Dendritic cell treated with granulocyte-macrophage colony-stimulating factor and Interleukin-4, amounts not matched to agents 40 ng/mL and 50 ng/mL, for 4 days (primary cell): ENCODE data around the gene ACP6.
A peak's percentile ranks its signal among the peaks of the same experiment; 100 is the strongest.

Experiments used
- H3K27ac Mint-ChIP-seq: one replicate; pipeline ENCODE4 v1.8.0; 2022; ENCODE audit warnings: mild to moderate bottlenecking, mixed read lengths
- H3K27me3 Mint-ChIP-seq: one replicate; pipeline ENCODE4 v1.8.0; 2022; ENCODE audit warnings: mild to moderate bottlenecking, mixed read lengths
- H3K36me3 Mint-ChIP-seq: one replicate; pipeline ENCODE4 v1.8.0; 2022; ENCODE audit warnings: low read depth, mixed read lengths
- H3K4me1 Mint-ChIP-seq: one replicate; pipeline ENCODE4 v1.8.0; 2022; ENCODE audit warnings: low read depth, mixed read lengths
- H3K4me3 Mint-ChIP-seq: one replicate; pipeline ENCODE4 v1.8.0; 2022; ENCODE audit warnings: mild to moderate bottlenecking, moderate library complexity, mixed read lengths
- H3K9me3 Mint-ChIP-seq: one replicate; pipeline ENCODE4 v1.8.0; 2022; ENCODE audit warnings: mixed read lengths
- intact Hi-C: fragments of 100-400 bp; cut with micrococcal nuclease; formaldehyde crosslinking; loops from one replicate; pipeline ENCODE4 v1.15.0; 2022

ACP6 gene

DNA sequence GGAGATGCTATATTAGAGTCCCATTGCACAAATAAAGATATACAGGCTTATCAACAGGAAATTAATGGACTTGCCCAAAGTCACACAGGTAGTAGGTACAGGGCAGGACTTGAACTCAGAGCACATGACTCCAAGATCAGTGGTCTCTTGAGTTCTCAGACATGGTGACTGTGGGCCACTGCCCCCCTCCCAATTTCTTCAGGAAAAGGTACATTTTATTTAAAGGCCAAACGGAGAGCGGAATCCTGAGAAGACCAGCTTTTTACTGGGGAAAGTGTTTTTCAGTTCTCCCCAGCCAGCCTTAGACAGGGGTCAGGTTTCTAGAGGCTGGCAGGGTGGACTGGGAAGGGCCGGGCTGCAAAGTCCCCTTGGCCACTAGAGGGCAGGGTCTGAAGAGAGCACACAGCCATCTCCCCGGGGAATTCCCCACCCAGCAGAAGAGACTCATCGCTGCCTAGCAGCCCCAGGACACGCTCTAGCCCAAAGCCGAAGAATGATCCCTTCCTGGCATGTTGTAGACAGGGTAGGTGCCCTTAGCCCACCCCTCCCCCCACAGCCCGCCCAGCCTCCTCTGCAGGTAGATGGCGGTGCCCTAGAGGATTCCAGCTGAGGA lies 29.7 kb downstream of the ACP6 start:
- H3K27me3 Mint-ChIP-seq: no peaks in the 10 kb centered on the region
- peaks cover 63% of the 10 kb centered on the region for H3K4me1 Mint-ChIP-seq
- no peaks in the 10 kb centered on the region for H3K9me3 Mint-ChIP-seq
- peak overlapping the region; percentile 64 for H3K27ac Mint-ChIP-seq
- no peak overlapping the region for H3K4me3 Mint-ChIP-seq
- intact Hi-C loops: loop anchor here (1.0 to 2.0 kb wide), 2 partner anchors 14 to 31 kb away; no protein-coding TSS in a partner anchor
- peaks cover 11% of the 10 kb centered on the region for H3K36me3 Mint-ChIP-seq

DNA sequence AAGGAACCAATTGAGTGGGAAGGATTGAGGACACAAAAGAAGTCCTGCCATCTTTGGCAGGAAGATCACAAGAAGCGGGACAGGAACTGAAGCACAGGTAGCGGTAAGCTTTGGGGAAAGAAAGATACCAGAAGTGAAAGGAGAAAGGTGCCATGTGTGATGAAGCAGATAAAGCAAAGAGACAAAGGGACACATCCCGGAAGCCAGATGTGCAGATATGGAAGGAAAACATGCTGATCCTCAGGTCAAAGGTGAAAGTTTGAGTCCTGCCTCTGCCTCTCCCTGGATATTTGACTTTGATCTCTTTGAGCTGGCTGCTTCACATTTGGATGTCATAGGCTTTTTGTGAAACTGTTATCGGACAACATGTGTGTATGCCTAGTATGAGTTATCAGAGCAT lies 34.0 kb downstream of the ACP6 start:
- no peaks in the 10 kb centered on the region for H3K9me3 Mint-ChIP-seq
- H3K27me3 Mint-ChIP-seq: no peaks in the 10 kb centered on the region
- peaks cover 83% of the 10 kb centered on the region for H3K4me1 Mint-ChIP-seq
- H3K4me3 Mint-ChIP-seq: no peak overlapping the region
- intact Hi-C loops: no loop called here
- H3K27ac Mint-ChIP-seq: peak overlapping the region; percentile 88
- peaks cover 9% of the 10 kb centered on the region for H3K36me3 Mint-ChIP-seq

DNA sequence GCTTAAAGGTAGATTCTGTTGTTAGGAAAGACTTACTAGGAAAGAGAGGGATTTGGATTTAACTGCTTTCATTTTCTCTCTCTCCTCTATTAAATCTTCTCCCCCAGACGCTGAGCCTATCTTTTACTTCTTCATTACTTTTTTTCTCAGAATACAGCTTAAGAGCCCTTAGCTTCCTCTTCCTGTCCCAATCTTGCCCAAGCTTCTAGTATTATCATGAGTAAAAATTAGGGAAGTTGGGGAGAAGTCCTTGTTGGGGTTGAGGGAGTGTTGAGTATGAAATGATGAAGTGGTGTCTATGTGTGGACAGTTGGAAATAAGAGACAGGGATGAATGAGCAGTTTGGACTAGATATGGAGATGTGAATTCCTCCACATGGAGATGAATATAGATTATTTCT lies 35.0 kb downstream of the ACP6 start:
- H3K4me3 Mint-ChIP-seq: peak overlapping the region; percentile 24

GRCh38 chr1:147634645-147635044 lies 35.7 kb downstream of the ACP6 start:
- Mint-ChIP-seq H3K27me3 (no peaks in the 10 kb centered on the region), H3K9me3 (no peaks in the 10 kb centered on the region), H3K27ac (peak overlapping the region; percentile 88), H3K36me3 (peaks cover 9% of the 10 kb centered on the region), H3K4me1 (peaks cover 90% of the 10 kb centered on the region), H3K4me3 (peak overlapping the region; percentile 24)
- intact Hi-C loops: loop anchor here (2.0 kb wide), 1 partner anchor 36 kb away; no protein-coding TSS in a partner anchor

More for the DNA sequence above, 35.0 kb downstream of the ACP6 start:
- intact Hi-C loops: loop anchor here (2.0 kb wide), 1 partner anchor 37 kb away; no protein-coding TSS in a partner anchor
- Mint-ChIP-seq H3K4me1 (peaks cover 88% of the 10 kb centered on the region), H3K36me3 (peaks cover 9% of the 10 kb centered on the region), H3K9me3 (no peaks in the 10 kb centered on the region), H3K27me3 (no peaks in the 10 kb centered on the region), H3K27ac (peak overlapping the region; percentile 88)

DNA sequence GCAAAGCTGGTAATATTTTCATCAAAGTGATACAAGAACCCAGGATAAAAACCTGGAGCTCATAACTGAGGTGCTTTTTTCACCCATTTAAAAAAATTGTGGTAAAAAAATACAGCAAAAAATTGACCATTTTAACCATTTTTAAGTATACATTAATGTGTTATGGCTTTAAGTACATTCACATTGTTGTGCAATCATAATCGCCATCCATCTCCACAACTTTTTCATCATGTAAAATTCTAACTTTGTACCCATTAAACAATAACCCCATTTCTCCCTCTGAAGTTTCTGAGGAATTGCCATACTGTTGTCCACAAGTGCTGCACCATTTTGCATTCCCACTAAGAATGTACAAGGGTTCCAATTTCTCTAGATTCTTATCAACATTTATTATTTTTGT lies 36.6 kb downstream of the ACP6 start:
- no peak overlapping the region for H3K27ac Mint-ChIP-seq
- intact Hi-C loops: loop anchor here (2.0 kb wide), 1 partner anchor 35 kb away; no protein-coding TSS in a partner anchor
- no peaks in the 10 kb centered on the region for H3K27me3 Mint-ChIP-seq
- no peak overlapping the region for H3K4me3 Mint-ChIP-seq
- H3K36me3 Mint-ChIP-seq: peaks cover 11% of the 10 kb centered on the region
- H3K4me1 Mint-ChIP-seq: peaks cover 90% of the 10 kb centered on the region
- H3K9me3 Mint-ChIP-seq: no peaks in the 10 kb centered on the region

- H3K36me3 Mint-ChIP-seq: peaks cover 14% of the 10 kb centered on the region
- peaks cover 94% of the 10 kb centered on the region for H3K4me1 Mint-ChIP-seq
- H3K4me3 Mint-ChIP-seq: no peak overlapping the region
- H3K9me3 Mint-ChIP-seq: no peaks in the 10 kb centered on the region
- H3K27ac Mint-ChIP-seq: peak overlapping the region; percentile 38
- H3K27me3 Mint-ChIP-seq: no peaks in the 10 kb centered on the region
- intact Hi-C loops: no loop called here
These were observed 38.5 kb downstream of the ACP6 start for GRCh38 chr1:147631839-147632238.

GRCh38 chr1:147630447-147630846 lies 39.9 kb downstream of the ACP6 start:
- intact Hi-C loops: no loop called here
- Mint-ChIP-seq H3K27me3 (no peaks in the 10 kb centered on the region), H3K9me3 (no peaks in the 10 kb centered on the region), H3K4me1 (peaks cover 94% of the 10 kb centered on the region), H3K27ac (peak overlapping the region; percentile 91), H3K4me3 (no peak overlapping the region), H3K36me3 (peaks cover 14% of the 10 kb centered on the region)

DNA sequence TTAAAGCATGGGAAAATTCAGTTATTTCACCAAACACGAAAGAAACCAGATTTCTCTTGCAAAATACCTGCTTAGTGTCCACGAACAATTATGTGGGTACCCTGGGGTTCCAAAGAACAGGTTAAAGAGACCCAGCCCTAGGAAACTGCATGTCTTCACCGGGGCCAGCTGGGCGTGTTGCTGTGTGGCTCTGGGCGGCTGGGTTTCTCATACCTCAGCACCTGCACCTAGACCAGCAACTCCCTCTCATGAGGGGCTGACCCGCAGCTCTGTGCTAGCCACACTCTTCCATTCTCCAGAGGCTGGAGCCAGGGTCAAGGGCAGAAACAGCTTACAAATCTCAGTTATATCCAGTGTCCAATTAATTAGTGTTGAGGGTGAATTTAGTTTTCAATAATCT lies 40.3 kb downstream of the ACP6 start:
- Mint-ChIP-seq H3K27me3 (no peaks in the 10 kb centered on the region), H3K36me3 (peaks cover 16% of the 10 kb centered on the region), H3K4me1 (peaks cover 94% of the 10 kb centered on the region), H3K9me3 (no peaks in the 10 kb centered on the region), H3K4me3 (no peak overlapping the region), H3K27ac (peak overlapping the region; percentile 91)
- intact Hi-C loops: no loop called here

GRCh38 chr1:147628441-147628840 lies 41.9 kb downstream of the ACP6 start:
- Mint-ChIP-seq H3K27me3 (no peaks in the 10 kb centered on the region), H3K9me3 (no peaks in the 10 kb centered on the region), H3K36me3 (peaks cover 31% of the 10 kb centered on the region), H3K4me3 (peak overlapping the region; percentile 51), H3K27ac (peak overlapping the region; percentile 91), H3K4me1 (peaks cover 84% of the 10 kb centered on the region)
- intact Hi-C loops: no loop called here

DNA sequence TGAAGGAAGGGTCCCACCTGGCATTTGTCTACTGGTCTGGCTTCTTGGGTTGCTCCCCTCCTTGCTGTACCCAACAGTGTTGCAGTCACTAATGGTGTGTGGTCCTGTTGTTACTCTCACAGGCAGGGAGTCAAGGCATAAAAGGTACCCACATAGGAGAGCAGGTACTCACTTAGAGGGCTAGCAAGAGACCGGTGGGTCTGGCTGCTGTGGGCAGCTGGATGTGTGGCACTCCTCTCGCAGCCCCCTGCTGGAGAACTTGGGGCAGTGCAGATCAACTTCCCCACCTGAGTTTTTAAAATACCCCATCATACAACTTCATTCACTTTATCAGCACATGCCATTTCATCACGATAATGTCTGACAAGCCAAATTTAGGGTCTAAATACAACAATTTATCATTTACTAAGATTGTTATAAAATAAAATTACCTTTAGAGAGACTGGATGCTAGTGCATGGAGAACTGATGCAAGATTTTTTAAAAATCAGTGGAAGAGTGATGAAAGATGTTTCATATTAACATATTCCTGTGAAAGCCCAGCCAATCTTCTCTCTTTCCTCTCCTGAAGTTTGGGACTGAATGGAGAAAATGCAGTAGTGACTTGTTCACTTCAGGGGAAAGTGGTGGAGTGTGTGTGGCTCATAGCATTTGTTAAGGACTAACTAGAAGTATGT lies 42.8 kb downstream of the ACP6 start:
- H3K36me3 Mint-ChIP-seq: peaks cover 36% of the 10 kb centered on the region
- no peaks in the 10 kb centered on the region for H3K27me3 Mint-ChIP-seq
- intact Hi-C loops: loop anchor here (1.0 to 2.0 kb wide), 2 partner anchors 13 to 27 kb away; no protein-coding TSS in a partner anchor
- peak overlapping the region; percentile 45 for H3K27ac Mint-ChIP-seq
- no peak overlapping the region for H3K4me3 Mint-ChIP-seq
- peaks cover 76% of the 10 kb centered on the region for H3K4me1 Mint-ChIP-seq
- no peaks in the 10 kb centered on the region for H3K9me3 Mint-ChIP-seq

DNA sequence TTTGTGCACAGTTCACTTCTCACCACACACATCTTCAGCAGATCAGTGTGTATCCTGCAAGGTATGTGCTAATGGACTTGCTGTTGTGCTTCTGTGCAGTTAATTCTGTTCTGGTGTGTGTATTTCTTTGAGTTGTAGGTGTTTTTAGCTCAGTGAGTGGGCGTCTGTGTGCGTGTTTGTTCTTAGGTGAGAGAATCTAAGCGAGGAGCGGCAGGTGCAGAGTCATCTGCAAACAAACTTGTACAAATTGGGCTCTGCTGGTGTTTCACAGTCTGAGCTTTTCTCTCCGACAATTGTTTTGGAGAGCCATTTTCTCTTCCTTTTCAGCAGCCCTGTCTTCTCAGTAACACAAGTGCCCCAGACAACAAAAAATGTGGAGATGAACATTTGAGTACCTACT lies 43.6 kb downstream of the ACP6 start:
- H3K27me3 Mint-ChIP-seq: no peaks in the 10 kb centered on the region
- peak overlapping the region; percentile 45 for H3K27ac Mint-ChIP-seq
- no peak overlapping the region for H3K4me3 Mint-ChIP-seq
- peaks cover 68% of the 10 kb centered on the region for H3K4me1 Mint-ChIP-seq
- intact Hi-C loops: loop anchor here (1.0 to 2.0 kb wide), 2 partner anchors 14 to 26 kb away; no protein-coding TSS in a partner anchor
- H3K36me3 Mint-ChIP-seq: peaks cover 37% of the 10 kb centered on the region
- H3K9me3 Mint-ChIP-seq: no peaks in the 10 kb centered on the region

DNA sequence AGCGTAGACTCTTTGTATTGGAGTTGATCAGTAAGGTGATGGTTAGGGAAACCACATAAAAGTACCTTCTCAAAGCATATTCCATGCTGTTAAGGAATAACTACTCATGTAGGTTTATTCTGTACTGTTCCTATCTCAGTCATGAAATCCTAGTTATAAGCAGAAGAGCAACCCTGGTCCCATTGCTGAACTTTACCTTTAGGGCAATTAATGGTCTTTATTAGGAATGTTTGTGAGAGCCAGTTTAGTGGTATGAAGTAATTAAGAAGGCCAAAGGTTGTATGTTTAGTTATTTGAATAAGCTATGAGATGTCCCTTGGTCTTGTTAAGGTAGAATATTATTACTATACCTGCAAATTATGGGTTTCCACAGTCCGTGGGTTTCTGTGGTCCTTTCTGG lies 44.0 kb downstream of the ACP6 start:
- H3K9me3 Mint-ChIP-seq: no peaks in the 10 kb centered on the region
- H3K36me3 Mint-ChIP-seq: peaks cover 37% of the 10 kb centered on the region
- H3K4me1 Mint-ChIP-seq: peaks cover 63% of the 10 kb centered on the region
- no peaks in the 10 kb centered on the region for H3K27me3 Mint-ChIP-seq
- H3K27ac Mint-ChIP-seq: peak overlapping the region; percentile 88
- intact Hi-C loops: loop anchor here (2.0 kb wide), 1 partner anchor 15 kb away; no protein-coding TSS in a partner anchor
- H3K4me3 Mint-ChIP-seq: no peak overlapping the region

DNA sequence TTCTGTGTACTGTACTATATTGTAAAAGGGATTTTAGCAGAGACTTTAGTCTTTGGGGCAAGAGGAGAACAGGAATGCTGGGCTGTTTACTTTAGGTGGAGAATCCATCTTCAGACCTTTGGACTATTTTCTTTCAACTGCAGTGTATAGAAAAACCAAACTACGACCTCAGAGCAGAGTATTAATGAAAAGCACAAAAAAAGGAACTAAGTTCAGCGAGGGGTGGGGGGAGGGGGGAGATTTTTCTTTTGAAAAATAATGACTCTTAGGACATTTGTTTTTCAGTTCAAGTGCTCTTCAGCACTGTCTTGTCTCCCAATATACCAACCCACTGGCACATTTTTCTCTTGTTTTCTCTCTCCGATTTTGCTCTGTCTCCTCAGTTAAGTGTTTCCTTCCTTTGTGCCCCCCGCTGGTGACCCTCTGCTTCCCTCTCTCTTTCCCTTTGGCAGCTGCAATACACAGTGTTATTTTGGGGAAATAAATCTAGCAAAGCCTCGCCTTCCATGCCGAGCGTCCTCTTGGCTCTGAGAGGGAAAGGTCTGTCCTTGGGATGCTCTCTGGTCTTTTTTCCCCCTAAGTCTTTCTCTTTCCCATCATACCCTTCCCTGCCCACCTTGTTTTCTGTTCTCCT lies 44.8 kb downstream of the ACP6 start:
- intact Hi-C loops: no loop called here
- Mint-ChIP-seq H3K4me1 (peaks cover 56% of the 10 kb centered on the region), H3K27ac (peak overlapping the region; percentile 88), H3K36me3 (peaks cover 45% of the 10 kb centered on the region), H3K27me3 (no peaks in the 10 kb centered on the region), H3K4me3 (peak overlapping the region; percentile 66), H3K9me3 (no peaks in the 10 kb centered on the region)

- intact Hi-C loops: no loop called here
- Mint-ChIP-seq H3K36me3 (peaks cover 55% of the 10 kb centered on the region), H3K4me1 (peaks cover 47% of the 10 kb centered on the region), H3K4me3 (no peak overlapping the region), H3K27me3 (no peaks in the 10 kb centered on the region), H3K27ac (no peak overlapping the region), H3K9me3 (no peaks in the 10 kb centered on the region)
These were observed 45.8 kb downstream of the ACP6 start for GRCh38 chr1:147624529-147624928.
